ENCODE measurements around the gene CLASRP. TPM values are rescaled to one million over a fixed set of nuclear protein-coding genes. Genes with fewer than 3 reads are reported as not detected.

Gene CLASRP
- total and polyA plus RNA-seq, 9 of the 15 experiments (the other 6 are each of a cell fraction or from before 2014, with no cell fraction given): 0.94 to 86.3 (median 44.0) TPM

DNA sequence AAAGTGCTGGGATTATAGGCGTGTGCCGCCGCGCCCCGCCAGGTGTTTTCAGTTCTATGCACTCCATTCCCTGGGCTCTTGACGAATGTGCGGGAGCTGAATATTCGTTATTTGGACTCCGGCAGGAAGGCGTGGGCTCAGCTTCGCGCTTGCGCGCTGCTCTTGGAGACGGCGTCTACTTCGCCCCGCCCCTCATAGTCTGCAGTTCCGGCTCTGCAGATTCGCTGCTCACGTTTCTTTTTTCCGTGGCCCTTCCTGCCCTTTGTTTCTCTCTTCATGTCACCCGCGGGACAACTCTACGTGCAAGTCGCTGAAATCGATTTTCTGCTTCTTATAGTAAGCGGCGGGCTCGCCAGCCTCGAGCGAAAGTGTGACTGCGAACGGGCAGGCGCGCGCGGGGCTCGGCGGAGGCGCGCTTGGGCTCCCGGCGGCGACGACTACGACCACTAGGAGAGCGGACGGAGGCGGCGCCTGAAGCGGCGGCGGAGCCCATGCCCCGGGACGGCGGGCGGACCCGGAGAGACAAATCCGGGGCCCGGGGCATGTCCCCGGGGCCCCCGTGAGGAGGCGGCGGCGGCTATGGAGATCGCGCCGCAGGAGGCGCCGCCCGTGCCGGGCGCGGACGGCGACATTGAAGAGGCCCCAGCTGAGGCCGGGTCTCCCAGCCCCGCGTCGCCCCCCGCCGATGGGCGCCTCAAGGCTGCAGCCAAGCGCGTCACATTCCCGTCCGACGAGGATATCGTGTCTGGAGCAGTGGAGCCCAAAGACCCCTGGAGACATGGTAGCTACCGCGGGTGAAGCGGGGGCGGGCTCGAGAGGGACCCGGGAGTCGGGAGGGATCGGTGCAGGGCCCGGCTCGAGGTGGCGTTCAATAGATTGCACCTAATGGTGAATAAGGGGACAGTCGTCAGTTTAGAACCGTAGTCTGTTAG is 54.2 kb downstream of the CLASRP start, which contains the start of gene PPP1R37 (continued):
- TF ChIP-seq, protein P1, sequence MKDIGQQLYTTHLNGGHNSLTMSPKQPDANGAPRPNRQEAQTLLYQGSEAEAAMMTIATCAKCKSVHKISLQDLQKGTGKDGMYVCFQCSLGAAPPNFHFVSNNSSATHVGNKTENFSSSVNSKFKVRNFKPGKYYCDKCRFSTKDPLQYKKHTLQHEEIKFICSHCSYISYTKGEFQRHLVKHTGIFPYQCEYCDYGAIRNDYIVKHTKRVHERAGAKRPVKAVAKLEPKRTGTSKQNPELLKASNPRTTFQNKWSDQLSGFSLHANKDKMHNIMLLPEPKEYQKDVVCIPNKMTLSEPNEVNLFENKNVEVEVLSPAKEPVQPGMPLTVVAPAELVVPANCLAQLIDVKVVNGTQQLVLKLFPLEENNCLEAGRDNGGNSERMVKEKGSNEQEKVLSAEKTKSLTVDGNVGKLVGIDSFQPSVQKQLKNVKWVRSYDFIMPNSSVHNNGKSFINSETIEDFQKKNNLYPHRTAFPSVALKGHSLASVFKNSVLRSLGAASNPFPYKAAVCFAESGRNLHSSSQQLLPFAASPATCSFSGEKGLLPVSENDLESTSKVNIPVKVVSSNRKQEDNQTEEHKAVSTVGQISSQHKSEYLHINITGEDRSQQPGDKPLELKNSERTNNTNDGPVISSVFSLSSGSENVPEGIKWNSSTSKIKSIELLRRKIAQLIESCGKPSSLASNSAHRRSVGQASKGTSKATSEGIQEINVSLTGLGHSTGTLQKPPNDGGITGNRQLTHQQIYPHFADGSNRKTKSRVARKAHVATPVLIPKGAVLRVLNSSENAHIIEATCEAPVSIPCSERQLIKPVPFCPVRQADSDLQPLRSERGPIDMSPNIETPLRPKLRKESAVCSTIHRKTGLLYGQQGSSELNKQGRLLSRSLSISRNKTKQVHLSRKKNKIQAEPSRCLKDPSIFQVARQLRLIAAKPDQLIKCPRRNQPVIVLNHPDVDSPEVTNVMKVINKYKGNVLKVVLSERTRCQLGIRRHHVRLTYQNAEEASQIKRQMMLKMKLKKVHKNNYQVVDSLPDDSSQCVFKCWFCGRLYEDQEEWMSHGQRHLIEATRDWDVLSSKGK (CRISPR knock-in tag; IDR thresholded peaks at IDR 0.05): no peak
- TF ChIP-seq, protein P2, sequence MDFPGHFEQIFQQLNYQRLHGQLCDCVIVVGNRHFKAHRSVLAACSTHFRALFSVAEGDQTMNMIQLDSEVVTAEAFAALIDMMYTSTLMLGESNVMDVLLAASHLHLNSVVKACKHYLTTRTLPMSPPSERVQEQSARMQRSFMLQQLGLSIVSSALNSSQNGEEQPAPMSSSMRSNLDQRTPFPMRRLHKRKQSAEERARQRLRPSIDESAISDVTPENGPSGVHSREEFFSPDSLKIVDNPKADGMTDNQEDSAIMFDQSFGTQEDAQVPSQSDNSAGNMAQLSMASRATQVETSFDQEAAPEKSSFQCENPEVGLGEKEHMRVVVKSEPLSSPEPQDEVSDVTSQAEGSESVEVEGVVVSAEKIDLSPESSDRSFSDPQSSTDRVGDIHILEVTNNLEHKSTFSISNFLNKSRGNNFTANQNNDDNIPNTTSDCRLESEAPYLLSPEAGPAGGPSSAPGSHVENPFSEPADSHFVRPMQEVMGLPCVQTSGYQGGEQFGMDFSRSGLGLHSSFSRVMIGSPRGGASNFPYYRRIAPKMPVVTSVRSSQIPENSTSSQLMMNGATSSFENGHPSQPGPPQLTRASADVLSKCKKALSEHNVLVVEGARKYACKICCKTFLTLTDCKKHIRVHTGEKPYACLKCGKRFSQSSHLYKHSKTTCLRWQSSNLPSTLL (IDR thresholded peaks at IDR 0.05): peak; percentile 94
- no peak for TF ChIP-seq SMARCA4 (IDR thresholded peaks at IDR 0.05)
- TF ChIP-seq, protein P3, sequence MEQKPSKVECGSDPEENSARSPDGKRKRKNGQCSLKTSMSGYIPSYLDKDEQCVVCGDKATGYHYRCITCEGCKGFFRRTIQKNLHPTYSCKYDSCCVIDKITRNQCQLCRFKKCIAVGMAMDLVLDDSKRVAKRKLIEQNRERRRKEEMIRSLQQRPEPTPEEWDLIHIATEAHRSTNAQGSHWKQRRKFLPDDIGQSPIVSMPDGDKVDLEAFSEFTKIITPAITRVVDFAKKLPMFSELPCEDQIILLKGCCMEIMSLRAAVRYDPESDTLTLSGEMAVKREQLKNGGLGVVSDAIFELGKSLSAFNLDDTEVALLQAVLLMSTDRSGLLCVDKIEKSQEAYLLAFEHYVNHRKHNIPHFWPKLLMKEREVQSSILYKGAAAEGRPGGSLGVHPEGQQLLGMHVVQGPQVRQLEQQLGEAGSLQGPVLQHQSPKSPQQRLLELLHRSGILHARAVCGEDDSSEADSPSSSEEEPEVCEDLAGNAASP (IDR thresholded peaks at IDR 0.05): no peak
- TF ChIP-seq SOX6 (IDR thresholded peaks at IDR 0.05): peak; percentile 96
- TF ChIP-seq ZC3H8 (IDR thresholded peaks at IDR 0.05): no peak
- no peak for TF ChIP-seq CC2D1A (IDR thresholded peaks at IDR 0.05)
- no peak for TF ChIP-seq TCF3 (CRISPR knock-in tag; IDR thresholded peaks at IDR 0.05)
- TF ChIP-seq BDP1 (IDR thresholded peaks at IDR 0.05; ENCODE audit: insufficient read depth, insufficient read length): no peak
- TF ChIP-seq STAT6 (CRISPR knock-in tag; IDR thresholded peaks at IDR 0.05): no peak
- TF ChIP-seq RNF2 (IDR thresholded peaks at IDR 0.05): no peak
- TF ChIP-seq U2AF1 (optimal IDR thresholded peaks at IDR 0.05; ENCODE audit: low read depth, low read length): peak; percentile 56
- peak; percentile 65 for TF ChIP-seq GABPA (tag; conservative IDR thresholded peaks at IDR 0.05; ENCODE audit: low read depth)
- TF ChIP-seq KDM2B (CRISPR knock-in tag; IDR thresholded peaks at IDR 0.05): peak; percentile 84
- TF ChIP-seq PHF20 (IDR thresholded peaks at IDR 0.05; ENCODE audit: partially characterized antibody): peak; percentile 76
- no peak for TF ChIP-seq NCOA2 (IDR thresholded peaks at IDR 0.05; ENCODE audit: partially characterized antibody in 2 of 2)
- no peak for TF ChIP-seq MED1 (CRISPR knock-in tag; IDR thresholded peaks at IDR 0.05; ENCODE audit: borderline replicate concordance)
- TF ChIP-seq FOXP1 (CRISPR knock-in tag; IDR thresholded peaks at IDR 0.05): peak; percentile 81
